ENCODE results near the gene GLT8D1. TPM values are rescaled to one million over a fixed set of nuclear protein-coding genes. Genes with fewer than 3 reads are reported as not detected.

GLT8D1 gene
- total and polyA plus RNA-seq, 2 of the 13 experiments (the other 11 are each of a cell fraction or from before 2014, with no cell fraction given): 110 to 121 TPM

GRCh38 chr3:52705688-52706686 lies at the start of gene GLT8D1, which contains the start of gene SPCS1 (continued):
- TF ChIP-seq ZNF503 (CRISPR knock-in tag; IDR thresholded peaks at IDR 0.05): 0 out of 2 replicates have a peak, but pooled peaks have one; percentile 27
- peak; percentile 98 for TF ChIP-seq SAP130 (CRISPR knock-in tag; IDR thresholded peaks at IDR 0.05; ENCODE audit: low read depth)
- TF ChIP-seq SCMH1 (CRISPR knock-in tag; IDR thresholded peaks at IDR 0.05; ENCODE audit: borderline replicate concordance): no peak
- 0 out of 2 replicates have a peak, but pooled peaks have one; percentile 52 for TF ChIP-seq ZNF749 (CRISPR knock-in tag; IDR thresholded peaks at IDR 0.05; ENCODE audit: borderline replicate concordance)
- peak; percentile 11; the same call in 1 of the 2 replicates for TF ChIP-seq ZNF12 (CRISPR knock-in tag; IDR thresholded peaks at IDR 0.05)

GRCh38 chr3:52754373-52754772 lies 48.8 kb upstream of the GLT8D1 start:
- intact Hi-C loops (cut with micrococcal nuclease; ENCODE audit: unreplicated experiment): no loop called here
- TF ChIP-seq CHD2 (IDR thresholded peaks at IDR 0.05; ENCODE audit: low read depth, low read length) (no peak), GZF1 (CRISPR knock-in tag; IDR thresholded peaks at IDR 0.05) (no peak), HMG20B (CRISPR knock-in tag; conservative IDR thresholded peaks at IDR 0.05) (no peak), CBX1 (IDR thresholded peaks at IDR 0.05; ENCODE audit: low read depth) (no peak), MAFF (IDR thresholded peaks at IDR 0.05; ENCODE audit: low read depth, low read length) (0 out of 2 replicates have a peak, but pooled peaks have one; percentile 37), MAFK (conservative IDR thresholded peaks at IDR 0.05 in 1 of 2, IDR thresholded peaks at IDR 0.05 in 1 of 2; ENCODE audit: low read length in 2 of 2) (peak; percentile 25 to 68; a peak in 2 of 4 replicates), MTA3 (CRISPR knock-in tag; IDR thresholded peaks at IDR 0.05) (no peak), ZBTB4 (CRISPR knock-in tag; IDR thresholded peaks at IDR 0.05; ENCODE audit: borderline replicate concordance) (no peak), ZNF225 (CRISPR knock-in tag; IDR thresholded peaks at IDR 0.05) (no peak), ZNF232 (CRISPR knock-in tag; IDR thresholded peaks at IDR 0.05; ENCODE audit: borderline replicate concordance) (no peak), RBAK (CRISPR knock-in tag; IDR thresholded peaks at IDR 0.05) (no peak)

More at GRCh38 chr3:52754373-52754772, 48.8 kb upstream of the GLT8D1 start:
- Histone ChIP-seq H3K27me3 (ENCODE audit: control insufficient read depth in 1 of 2, insufficient read depth in 2 of 2, low read length in 2 of 2) (no peaks in the 10 kb centered on the region), H3K4me2 (ENCODE audit: low read depth, low read length) (no peak overlapping the region), H3K9ac (ENCODE audit: insufficient read depth, low read depth, low read length) (no peak overlapping the region), H3K27ac (ENCODE audit: extremely low read length, insufficient read depth, low read length) (no peak overlapping the region), H3K9me3 (ENCODE audit: low read length) (no peaks in the 10 kb centered on the region), H3K79me2 (ENCODE audit: insufficient read depth, low read length) (no peaks in the 10 kb centered on the region), H3K36me3 (replicated peaks in 1 of 2; ENCODE audit: control insufficient read depth in 1 of 2, insufficient read depth in 2 of 2, low read length in 2 of 2) (peaks cover 5 to 54% of the 10 kb centered on the region in 2 experiments; a peak in 3 of 5 replicates), H2AFZ (ENCODE audit: low read length) (no peak overlapping the region), H4K20me1 (ENCODE audit: insufficient read depth, low read length) (no peaks in the 10 kb centered on the region), H3K4me1 (ENCODE audit: insufficient read depth, low read length) (peaks cover 11% of the 10 kb centered on the region), H3K4me3 (replicated peaks in 1 of 3; ENCODE audit: insufficient read depth in 1 of 3, low read depth in 2 of 3, low read length in 3 of 3) (no peak overlapping the region)
- FAIRE-seq: no peak
- no peak for ATAC-seq
- ChIA-PET CTCF (ENCODE audit: low intra/inter-chr PET ratio, low total read pairs) (no interaction called here), POLR2A (no interaction called here)
- in situ Hi-C loops (cut with HindIII; ENCODE audit: extremely low pct_ligation_motif_present, low pct_unique_long_range_greater_than_20kb): no loop called here
- DNase-seq (ENCODE audit: low spot score): no peak
- 92% methylated on average over 4 of the region's 4 CpGs for WGBS (ENCODE audit: low lambda C conversion rate)
- no TSS peak for BruUV-seq (replicated peaks)

Data from HepG2 (cell line).